Measurements from ENCODE around the gene CTSO.

CTSO gene

DNA sequence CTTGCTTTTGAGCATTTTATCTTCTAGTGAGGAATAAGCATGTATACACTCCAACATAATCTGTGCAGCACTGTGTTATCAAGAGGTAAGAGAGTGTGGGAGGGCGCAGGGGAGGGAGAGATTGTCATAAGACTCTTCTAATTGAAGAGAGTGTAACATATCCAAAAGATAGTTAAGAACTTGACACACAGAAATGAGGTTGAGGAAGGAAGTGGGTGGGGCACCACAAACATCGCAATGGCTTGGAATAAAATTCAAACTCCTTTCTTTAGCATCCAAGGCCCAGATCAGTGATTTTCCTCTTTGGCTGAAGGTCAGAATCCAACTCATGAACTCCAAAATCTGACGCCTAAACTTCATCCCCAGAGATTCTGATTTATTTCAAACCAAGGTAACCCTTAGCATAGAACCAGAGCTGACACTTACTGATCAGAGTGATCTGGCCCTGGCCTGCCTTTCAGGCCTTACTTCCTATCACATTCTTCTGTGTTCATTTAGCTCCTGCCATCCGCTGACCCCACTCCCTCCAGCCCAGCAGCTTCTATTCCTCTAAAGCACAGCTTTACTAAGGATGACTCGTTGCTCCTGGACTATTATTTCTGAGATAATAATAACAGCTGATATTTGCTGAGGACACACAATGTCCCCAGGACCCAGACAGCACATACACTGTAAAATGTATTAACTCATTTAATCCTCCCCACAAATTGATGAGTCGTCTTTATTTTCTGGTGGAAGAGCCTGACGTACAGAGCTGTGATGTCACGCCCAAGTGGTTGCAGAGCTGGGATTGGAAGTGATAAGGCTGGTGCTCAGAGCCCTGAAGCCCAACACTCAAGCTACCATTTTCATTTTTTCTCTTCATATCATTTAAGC is 10.6 kb upstream of the CTSO start:
- no peaks in the 10 kb centered on the region for H3K27me3 ChIP-seq (ENCODE audit: insufficient read depth, poor library complexity, severe bottlenecking)
- TF ChIP-seq, protein P1, sequence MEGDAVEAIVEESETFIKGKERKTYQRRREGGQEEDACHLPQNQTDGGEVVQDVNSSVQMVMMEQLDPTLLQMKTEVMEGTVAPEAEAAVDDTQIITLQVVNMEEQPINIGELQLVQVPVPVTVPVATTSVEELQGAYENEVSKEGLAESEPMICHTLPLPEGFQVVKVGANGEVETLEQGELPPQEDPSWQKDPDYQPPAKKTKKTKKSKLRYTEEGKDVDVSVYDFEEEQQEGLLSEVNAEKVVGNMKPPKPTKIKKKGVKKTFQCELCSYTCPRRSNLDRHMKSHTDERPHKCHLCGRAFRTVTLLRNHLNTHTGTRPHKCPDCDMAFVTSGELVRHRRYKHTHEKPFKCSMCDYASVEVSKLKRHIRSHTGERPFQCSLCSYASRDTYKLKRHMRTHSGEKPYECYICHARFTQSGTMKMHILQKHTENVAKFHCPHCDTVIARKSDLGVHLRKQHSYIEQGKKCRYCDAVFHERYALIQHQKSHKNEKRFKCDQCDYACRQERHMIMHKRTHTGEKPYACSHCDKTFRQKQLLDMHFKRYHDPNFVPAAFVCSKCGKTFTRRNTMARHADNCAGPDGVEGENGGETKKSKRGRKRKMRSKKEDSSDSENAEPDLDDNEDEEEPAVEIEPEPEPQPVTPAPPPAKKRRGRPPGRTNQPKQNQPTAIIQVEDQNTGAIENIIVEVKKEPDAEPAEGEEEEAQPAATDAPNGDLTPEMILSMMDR (IDR thresholded peaks at IDR 0.05; ENCODE audit: poor library complexity, severe bottlenecking), result no peak
- H3K4me3 ChIP-seq (ENCODE audit: severe bottlenecking), result no peak overlapping the region
- no peaks in the 10 kb centered on the region for H3K4me1 ChIP-seq (ENCODE audit: insufficient read depth, poor library complexity, severe bottlenecking)
- DNase-seq (ENCODE audit: low spot score) (no peak), ATAC-seq (ENCODE audit: low read depth) (no peak)
- H3K36me3 ChIP-seq (ENCODE audit: low read depth), result no peaks in the 10 kb centered on the region
- no peaks in the 10 kb centered on the region for H3K9me3 ChIP-seq (ENCODE audit: severe bottlenecking)
- no peak overlapping the region for H3K27ac ChIP-seq (ENCODE audit: poor library complexity, severe bottlenecking)

- TF ChIP-seq, protein P1 (IDR thresholded peaks at IDR 0.05; ENCODE audit: poor library complexity, severe bottlenecking), result no peak
- H3K27me3 ChIP-seq (ENCODE audit: insufficient read depth, poor library complexity, severe bottlenecking), result no peaks in the 10 kb centered on the region
- no peak overlapping the region for H3K27ac ChIP-seq (ENCODE audit: poor library complexity, severe bottlenecking)
- H3K4me3 ChIP-seq (ENCODE audit: severe bottlenecking), result no peak overlapping the region
- H3K9me3 ChIP-seq (ENCODE audit: severe bottlenecking), result no peaks in the 10 kb centered on the region
- ATAC-seq (ENCODE audit: low read depth) (no peak), DNase-seq (ENCODE audit: low spot score) (no peak)
- no peaks in the 10 kb centered on the region for H3K4me1 ChIP-seq (ENCODE audit: insufficient read depth, poor library complexity, severe bottlenecking)
- H3K36me3 ChIP-seq (ENCODE audit: low read depth), result no peaks in the 10 kb centered on the region
Measured at GRCh38 chr4:155962767-155963166, 9.1 kb upstream of the CTSO start.

DNA sequence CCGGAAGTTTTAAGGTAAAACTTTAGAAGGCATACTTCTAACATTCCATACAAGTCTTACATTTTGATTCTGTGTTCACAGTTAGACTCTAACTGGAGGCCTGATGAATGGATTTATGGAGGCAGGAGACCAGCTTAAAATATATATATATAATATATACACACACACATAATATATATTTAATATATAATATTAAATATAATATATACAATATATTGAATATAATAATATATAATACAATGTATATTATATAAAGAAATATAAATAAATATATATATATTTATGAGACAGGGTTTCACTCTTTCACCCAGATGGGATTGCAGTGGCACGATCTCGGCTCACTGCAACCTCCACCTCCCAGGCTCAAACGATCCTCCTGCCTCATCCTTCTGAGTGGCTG is 7.9 kb upstream of the CTSO start:
- Histone ChIP-seq H3K36me3 (ENCODE audit: low read depth) (no peaks in the 10 kb centered on the region), H3K27me3 (ENCODE audit: insufficient read depth, poor library complexity, severe bottlenecking) (no peaks in the 10 kb centered on the region), H3K9me3 (ENCODE audit: severe bottlenecking) (no peaks in the 10 kb centered on the region), H3K27ac (ENCODE audit: poor library complexity, severe bottlenecking) (no peak overlapping the region), H3K4me3 (ENCODE audit: severe bottlenecking) (no peak overlapping the region), H3K4me1 (ENCODE audit: insufficient read depth, poor library complexity, severe bottlenecking) (no peaks in the 10 kb centered on the region)
- ATAC-seq (ENCODE audit: low read depth), result no peak
- TF ChIP-seq, protein P1 (IDR thresholded peaks at IDR 0.05; ENCODE audit: poor library complexity, severe bottlenecking), result no peak
- no peak for DNase-seq (ENCODE audit: low spot score)

DNA sequence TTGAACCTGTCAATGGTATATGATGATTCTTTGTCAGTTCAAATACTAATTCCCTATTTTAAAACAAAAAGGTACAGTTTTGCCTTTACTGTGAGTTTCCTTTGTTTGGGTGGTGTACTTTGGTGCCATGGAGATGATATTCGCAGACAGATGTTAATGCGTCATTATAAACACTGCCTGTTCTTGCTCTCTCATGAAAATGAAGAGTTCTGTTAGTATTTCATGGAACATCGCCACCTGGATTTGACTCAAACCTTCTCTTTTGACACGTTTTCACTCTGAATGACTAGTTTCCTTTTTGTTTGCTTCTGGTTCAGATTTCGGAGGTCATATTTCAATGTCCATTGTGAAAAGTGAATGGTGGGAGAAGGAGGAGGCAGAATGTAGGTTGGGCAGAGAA is 6.9 kb upstream of the CTSO start:
- Histone ChIP-seq H3K4me1 (ENCODE audit: insufficient read depth, poor library complexity, severe bottlenecking) (no peaks in the 10 kb centered on the region), H3K27me3 (ENCODE audit: insufficient read depth, poor library complexity, severe bottlenecking) (no peaks in the 10 kb centered on the region), H3K4me3 (ENCODE audit: severe bottlenecking) (no peak overlapping the region), H3K9me3 (ENCODE audit: severe bottlenecking) (no peaks in the 10 kb centered on the region), H3K36me3 (ENCODE audit: low read depth) (no peaks in the 10 kb centered on the region), H3K27ac (ENCODE audit: poor library complexity, severe bottlenecking) (no peak overlapping the region)
- TF ChIP-seq, protein P1 (IDR thresholded peaks at IDR 0.05; ENCODE audit: poor library complexity, severe bottlenecking), result no peak
- DNase-seq (ENCODE audit: low spot score) (no peak), ATAC-seq (ENCODE audit: low read depth) (peak; percentile 17; the same call in 1 of the 3 replicates)

GRCh38 chr4:155959417-155959816 is 5.8 kb upstream of the CTSO start:
- Histone ChIP-seq H3K4me3 (ENCODE audit: severe bottlenecking) (no peak overlapping the region), H3K4me1 (ENCODE audit: insufficient read depth, poor library complexity, severe bottlenecking) (no peaks in the 10 kb centered on the region), H3K9me3 (ENCODE audit: severe bottlenecking) (no peaks in the 10 kb centered on the region), H3K36me3 (ENCODE audit: low read depth) (no peaks in the 10 kb centered on the region), H3K27me3 (ENCODE audit: insufficient read depth, poor library complexity, severe bottlenecking) (no peaks in the 10 kb centered on the region), H3K27ac (ENCODE audit: poor library complexity, severe bottlenecking) (no peak overlapping the region)
- DNase-seq (ENCODE audit: low spot score) (no peak), ATAC-seq (ENCODE audit: low read depth) (no peak)
- TF ChIP-seq, protein P1 (IDR thresholded peaks at IDR 0.05; ENCODE audit: poor library complexity, severe bottlenecking), result no peak
